IMR-90 (cell line): ENCODE results near the gene NHSL2. TPM values are rescaled to one million over a fixed set of nuclear protein-coding genes. Genes with fewer than 3 reads are reported as not detected.

ENCODE experiments used
- ATAC-seq: fragments of 200-7000 bp; cut with Tn5 transposase; 2 replicates; pipeline ENCODE4 v1.9.1; 2020; ENCODE audit warnings: low read depth, mild to moderate bottlenecking, moderate library complexity
- BruUV-seq: library from RNA; stranded (reverse); fragments of 400-500 nt; replicated peaks from 2 replicates; lab custom pipeline; 2021; lab: Mats Ljungman, UMichigan
- CTCF ChIA-PET: fragments of 300-600 bp; formaldehyde crosslinking; extraction: SDS; loops from one replicate; lab custom pipeline; 2021; ENCODE audit warnings: antibody characterized with exemption; lab: Yijun Ruan, JAX
- POLR2A ChIA-PET: fragments of 300-600 bp; sonication (Branson Sonifier 250); formaldehyde crosslinking; loops from one replicate; lab custom pipeline; 2022; ENCODE audit warnings: antibody characterized with exemption; ENCODE audit not compliant: unreplicated experiment; lab: Charles Lee
- DNase-seq: peaks from one replicate; pipeline ENCODE4 v3.0.0; 2013
- H2AFZ ChIP-seq: replicated peaks from 2 replicates; pipeline ENCODE3; 2013; ENCODE audit warnings: low read length, mild to moderate bottlenecking; ENCODE audit not compliant: poor library complexity
- H2AK5ac ChIP-seq: 2 replicates; pipeline ENCODE4 v1.6.1; 2013; ENCODE audit warnings: low read depth, low read length, inconsistent platforms
- H2AK9ac ChIP-seq: replicated peaks from 2 replicates; pipeline ENCODE3; 2013; ENCODE audit warnings: mild to moderate bottlenecking, low read depth, low read length, moderate library complexity; ENCODE audit not compliant: poor library complexity
- H2BK120ac ChIP-seq: 2 replicates; pipeline ENCODE4 v1.6.1; 2013; ENCODE audit warnings: low read depth, low read length, inconsistent platforms
- H2BK15ac ChIP-seq: 3 replicates; pipeline ENCODE4 v1.6.1; 2013; ENCODE audit warnings: low read depth, low read length, inconsistent platforms
- H2BK20ac ChIP-seq: 2 replicates; pipeline ENCODE4 v1.6.1; 2013; ENCODE audit warnings: low read depth, mild to moderate bottlenecking, inconsistent platforms, low read length, moderate library complexity
- H2BK5ac ChIP-seq: 2 replicates; pipeline ENCODE4 v1.6.1; 2013; ENCODE audit warnings: mild to moderate bottlenecking, low read depth, low read length, inconsistent platforms; ENCODE audit not compliant: poor library complexity, severe bottlenecking
- H3K14ac ChIP-seq: replicated peaks from 2 replicates; pipeline ENCODE4 v1.6.1; 2013; ENCODE audit warnings: low read depth, low read length, inconsistent platforms
- H3K18ac ChIP-seq: 2 replicates; pipeline ENCODE4 v1.6.1; 2013; ENCODE audit warnings: low read depth, low read length, control low read depth
- H3K23ac ChIP-seq: 2 replicates; pipeline ENCODE4 v1.6.1; 2013; ENCODE audit warnings: low read depth, low read length, inconsistent platforms
- H3K27ac ChIP-seq: 2 replicates; pipeline ENCODE4 v1.5.1; 2013; ENCODE audit warnings: mild to moderate bottlenecking, control low read depth, low read length; ENCODE audit not compliant: insufficient read depth
- H3K27me3 ChIP-seq: 2 replicates; pipeline ENCODE4 v1.6.1; 2013; ENCODE audit warnings: low read length; ENCODE audit not compliant: control insufficient read depth, insufficient read depth
- H3K36me3 ChIP-seq: 2 replicates; pipeline ENCODE4 v1.6.1; 2013; ENCODE audit warnings: low read length, mixed read lengths; ENCODE audit not compliant: control insufficient read depth, insufficient read depth
- H3K4ac ChIP-seq: 2 replicates; pipeline ENCODE4 v1.6.1; 2013; ENCODE audit warnings: low read depth, low read length, inconsistent platforms
- H3K4me1 ChIP-seq: 2 replicates; pipeline ENCODE4 v1.6.1; 2013; ENCODE audit warnings: low read length, mixed read lengths; ENCODE audit not compliant: control insufficient read depth, insufficient read depth
- H3K4me2 ChIP-seq: 2 replicates; pipeline ENCODE4 v1.6.1; 2013; ENCODE audit warnings: low read depth, mild to moderate bottlenecking, control low read depth, low read length, moderate library complexity
- H3K4me3 ChIP-seq: 2 replicates; pipeline ENCODE4 v1.5.1; 2013; ENCODE audit warnings: low read depth, mild to moderate bottlenecking, control low read depth, low read length, moderate library complexity; ENCODE audit not compliant: insufficient read depth
- H3K56ac ChIP-seq: 2 replicates; pipeline ENCODE4 v1.6.1; 2013; ENCODE audit warnings: low read length, inconsistent platforms; ENCODE audit not compliant: insufficient read depth; ENCODE audit errors: extremely low read depth
- H3K79me1 ChIP-seq, 2 experiments: 2 replicates each; pipeline ENCODE4 v1.6.1; 2013; ENCODE audit warnings: low read length in 2 of 2, inconsistent platforms in 1 of 2, low read depth in 1 of 2
- H3K9ac ChIP-seq: 2 replicates; pipeline ENCODE4 v1.6.1; 2013; ENCODE audit warnings: low read depth, low read length, control low read depth
- H3K9me1 ChIP-seq: 2 replicates; pipeline ENCODE4 v1.6.1; 2013; ENCODE audit warnings: low read length, inconsistent platforms; ENCODE audit not compliant: insufficient read depth
- H3K9me3 ChIP-seq: 2 replicates; pipeline ENCODE4 v1.6.1; 2013; ENCODE audit warnings: low read length; ENCODE audit not compliant: control insufficient read depth, insufficient read depth
- H4K20me1 ChIP-seq: 2 replicates; pipeline ENCODE4 v1.6.1; 2013; ENCODE audit warnings: low read length, inconsistent platforms; ENCODE audit not compliant: insufficient read depth
- H4K5ac ChIP-seq: 2 replicates; pipeline ENCODE4 v1.6.1; 2013; ENCODE audit warnings: mild to moderate bottlenecking, low read depth, low read length, control low read depth
- H4K8ac ChIP-seq, 2 experiments: 2 replicates each; pipeline ENCODE4 v1.6.1; 2013; ENCODE audit warnings: low read depth in 2 of 2, low read length in 2 of 2, control low read depth in 1 of 2, inconsistent platforms in 1 of 2
- H4K91ac ChIP-seq: 2 replicates; pipeline ENCODE4 v1.6.1; 2013; ENCODE audit warnings: low read depth, low read length, inconsistent platforms; ENCODE audit not compliant: insufficient read depth
- BHLHE40 ChIP-seq: fragments of 150-350 bp; IDR thresholded peaks from 2 replicates; pipeline ENCODE4 v1.6.1; 2016; ENCODE audit warnings: mild to moderate bottlenecking, low read depth, low read length
- CEBPB ChIP-seq: IDR thresholded peaks from 2 replicates; pipeline ENCODE4 v1.6.1; 2012; ENCODE audit warnings: low read depth, low read length, improper control_type of control experiment
- CHD1 ChIP-seq: IDR thresholded peaks from 2 replicates; pipeline ENCODE4 v1.6.1; 2012; ENCODE audit warnings: low read depth, low read length, improper control_type of control experiment
- CTCF ChIP-seq: conservative IDR thresholded peaks from 2 replicates; pipeline ENCODE4 v1.5.1; 2012; ENCODE audit warnings: mild to moderate bottlenecking, low read depth, low read length, improper control_type of control experiment
- ELK1 ChIP-seq: fragments of 150-350 bp; IDR thresholded peaks from 2 replicates; pipeline ENCODE4 v1.6.1; 2016; ENCODE audit warnings: low read depth, mild to moderate bottlenecking, low read length, moderate library complexity, borderline replicate concordance
- FOS ChIP-seq: fragments of 150-350 bp; IDR thresholded peaks from 2 replicates; pipeline ENCODE4 v1.6.1; 2016; ENCODE audit warnings: low read depth, low read length
- MAFK ChIP-seq: IDR thresholded peaks from 2 replicates; pipeline ENCODE4 v1.6.1; 2012; ENCODE audit warnings: low read depth, low read length, improper control_type of control experiment
- MAZ ChIP-seq: IDR thresholded peaks from 2 replicates; pipeline ENCODE4 v1.6.1; 2012; ENCODE audit warnings: low read depth, mild to moderate bottlenecking, low read length, improper control_type of control experiment, moderate library complexity, borderline replicate concordance
- MXI1 ChIP-seq: IDR thresholded peaks from 2 replicates; pipeline ENCODE4 v1.6.1; 2012; ENCODE audit warnings: low read depth, mild to moderate bottlenecking, low read length, moderate library complexity, borderline replicate concordance
- NFE2L2 ChIP-seq: fragments of 150-350 bp; IDR thresholded peaks from 2 replicates; pipeline ENCODE4 v1.6.1; 2016; ENCODE audit warnings: low read depth, mild to moderate bottlenecking, low read length
- POLR2A ChIP-seq: IDR thresholded peaks from 2 replicates; pipeline ENCODE4 v1.6.1; 2012; ENCODE audit warnings: mild to moderate bottlenecking, low read depth, low read length
- RAD21 ChIP-seq: IDR thresholded peaks from 2 replicates; pipeline ENCODE4 v1.6.1; 2012; ENCODE audit warnings: low read length, improper control_type of control experiment
- RCOR1 ChIP-seq: IDR thresholded peaks from 2 replicates; pipeline ENCODE4 v1.6.1; 2012; ENCODE audit warnings: mild to moderate bottlenecking, low read length, improper control_type of control experiment; ENCODE audit not compliant: insufficient replicate concordance
- RFX5 ChIP-seq: IDR thresholded peaks from 2 replicates; pipeline ENCODE4 v1.8.0; 2012; ENCODE audit warnings: low read depth, mild to moderate bottlenecking, low read length, moderate library complexity
- SMC3 ChIP-seq: fragments of 150-350 bp; IDR thresholded peaks from 2 replicates; pipeline ENCODE4 v1.6.1; 2016; ENCODE audit warnings: low read depth, mild to moderate bottlenecking, antibody characterized with exemption, low read length, moderate library complexity
- USF2 ChIP-seq: fragments of 150-350 bp; IDR thresholded peaks from 2 replicates; pipeline ENCODE4 v1.6.1; 2017; ENCODE audit warnings: mild to moderate bottlenecking, antibody characterized with exemption, low read length, low read depth
- WGBS, 2 experiments: methylation state at CpG; one replicate each; pipeline versions ENCODE4 v1.1.5 to v1.1.7; 2013; ENCODE audit warnings: missing lambda C conversion rate in 2 of 2; ENCODE audit not compliant: insufficient read length in 1 of 2; ENCODE audit errors: extremely low coverage in 2 of 2; 5-methylcytosine and 5-hydroxymethylcytosine counted together
- dilution Hi-C: fragments of 300-500 bp; cut with HindIII; formaldehyde crosslinking; loops from one replicate; pipeline ENCODE4 v1.14.3; 2018; ENCODE audit warnings: low sequenced_read_pairs; ENCODE audit not compliant: unreplicated experiment
- in situ Hi-C: fragments of 300-500 bp; cut with MboI; formaldehyde crosslinking; loops from 3 replicates; pipeline ENCODE4 v1.14.3; 2019; ENCODE audit warnings: low sequenced_read_pairs, inconsistent platforms, mixed read lengths
- intact Hi-C: fragments of 100-400 bp; cut with micrococcal nuclease; formaldehyde crosslinking; loops from 2 replicates; pipeline ENCODE4 v1.10.0; 2022
- polyA plus RNA-seq, 3 experiments: library from polyadenylated mRNA; depleted of rRNA; stranded (reverse); fragments of >200 nt; gene quantifications; 2 replicates each; pipeline ENCODE4 v1.2.3, GENCODE V29; 2012; ENCODE audit warnings: low replicate concordance in 1 of 3
- total RNA-seq: library from RNA; depleted of rRNA; stranded (reverse); fragments of >200 nt; gene quantifications from 2 replicates; pipeline ENCODE4 v1.2.3, GENCODE V29; 2012

Gene NHSL2
- total and polyA plus RNA-seq, 2 of the 4 experiments (the other 2 are of a cell fraction) = 0.72 to 0.75 TPM

- Histone ChIP-seq H2AFZ (no peak overlapping the region), H3K56ac (no peak overlapping the region), H4K91ac (no peak overlapping the region), H3K27me3 (peaks cover 57% of the 10 kb centered on the region), H3K4me1 (no peaks in the 10 kb centered on the region), H3K9ac (no peak overlapping the region), H3K23ac (no peak overlapping the region), H3K79me1 (no peaks in the 10 kb centered on the region), H2AK5ac (no peak overlapping the region), H4K5ac (no peak overlapping the region), H3K4me3 (no peak overlapping the region), H2BK15ac (no peak overlapping the region), H3K27ac (no peak overlapping the region), H3K9me1 (no peaks in the 10 kb centered on the region), H2AK9ac (no peak overlapping the region), H3K4ac (no peak overlapping the region), H3K36me3 (no peaks in the 10 kb centered on the region), H2BK5ac (no peak overlapping the region), H2BK20ac (no peak overlapping the region), H2BK120ac (no peak overlapping the region), H3K4me2 (no peak overlapping the region), H4K8ac (no peak overlapping the region), H3K9me3 (no peaks in the 10 kb centered on the region), H3K14ac (no peak overlapping the region), H4K20me1 (no peaks in the 10 kb centered on the region), H3K18ac (no peak overlapping the region)
- CTCF ChIA-PET = no interaction called here
- no peak for ATAC-seq
- dilution Hi-C loops (no loop called here), intact Hi-C loops (no loop called here), in situ Hi-C loops (no loop called here)
- no peak for DNase-seq
- POLR2A ChIA-PET = no interaction called here
- TF ChIP-seq MAZ (no peak), POLR2A (no peak), NFE2L2 (no peak), MXI1 (no peak), USF2 (no peak), RFX5 (no peak), MAFK (no peak), ELK1 (no peak), CTCF (no peak), RAD21 (no peak), CEBPB (no peak), SMC3 (no peak), FOS (no peak), CHD1 (no peak), BHLHE40 (no peak), RCOR1 (no peak)
- no CpG with 5 or more reads among the region's 4 CpGs for WGBS, 2 experiments
- BruUV-seq = no TSS peak
These were observed 204.2 kb downstream of the NHSL2 start for GRCh38 chrX:72114807-72115206.
